Left renal cortex interstitium (tissue), 4 donors: ENCODE data around the gene MARCHF3. TPM values are rescaled to one million over a fixed set of nuclear protein-coding genes. Genes with fewer than 3 reads are reported as not detected.

Source experiments
- DNase-seq, 4 donors: peaks; one replicate each; pipeline ENCODE4 v3.0.0-alpha.2; 2013; ENCODE audit warnings: low read depth in 4 of 4, low spot score in 2 of 4, missing footprints in 1 of 4
- polyA plus RNA-seq, 4 donors: library from polyadenylated mRNA; unstranded; fragments of 120-200 nt; gene quantifications; one replicate each; pipeline ENCODE4 v1.2.1, GENCODE V29; 2013; ENCODE audit not compliant: insufficient read length in 4 of 4

Gene MARCHF3
- polyA plus RNA-seq, 4 donors: 7.1 to 8.3 (median 7.2) TPM

GRCh38 chr5:126988021-126988569 lies 42.3 kb downstream of the MARCHF3 start:
- DNase-seq: no peak

DNA sequence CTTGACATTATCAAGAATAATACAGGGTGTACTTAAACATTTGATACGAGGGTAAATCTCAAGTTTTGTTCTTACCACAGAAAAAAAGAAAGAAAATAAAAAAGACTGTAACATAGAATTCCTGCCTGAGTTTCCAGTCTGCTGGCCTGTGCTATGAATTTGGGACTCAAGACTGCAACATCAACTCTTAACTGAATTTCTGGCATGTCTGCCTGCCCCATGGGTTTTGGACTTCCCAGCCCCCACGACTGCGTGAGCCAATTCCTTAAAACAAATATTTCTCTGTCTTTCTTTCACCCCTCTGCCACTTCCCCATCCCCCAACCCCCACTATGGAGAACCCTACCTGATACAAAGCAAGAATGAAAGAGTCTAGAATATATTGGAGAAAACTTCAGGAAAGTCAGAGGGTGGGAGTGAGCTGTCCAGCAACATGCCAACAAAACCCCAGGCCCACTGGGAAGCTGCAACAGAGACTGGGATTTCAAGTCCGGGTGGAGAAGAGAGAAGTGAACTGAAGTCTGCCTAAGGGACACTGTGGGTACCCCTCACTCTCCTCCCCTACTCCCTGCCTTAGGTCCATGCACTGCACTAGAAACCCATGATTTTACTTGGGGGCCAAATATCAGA lies 43.0 kb downstream of the MARCHF3 start:
- no peak for DNase-seq

- DNase-seq: no peak
Measured at GRCh38 chr5:126984632-126985031, 45.7 kb downstream of the MARCHF3 start.

DNA sequence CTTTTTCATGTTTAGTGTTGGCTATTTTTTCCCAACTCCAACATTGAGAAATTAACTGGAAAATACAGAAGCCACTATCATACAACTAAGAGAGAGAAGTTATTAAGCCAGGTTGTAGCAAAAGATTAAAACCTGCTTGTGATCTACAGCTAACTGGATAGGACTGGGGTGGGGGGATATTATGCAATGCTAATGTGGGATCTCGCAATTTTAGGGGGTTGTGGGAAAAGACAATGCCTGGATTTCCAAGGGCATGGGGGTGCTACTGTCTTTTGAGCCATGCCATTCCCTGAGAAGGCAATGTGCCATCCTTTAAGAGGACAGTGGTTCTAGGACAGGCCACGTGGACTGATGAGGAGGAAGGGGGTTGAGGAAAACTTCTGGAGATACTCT lies 46.5 kb downstream of the MARCHF3 start:
- no peak for DNase-seq

GRCh38 chr5:126982926-126983873 lies 47.2 kb downstream of the MARCHF3 start:
- DNase-seq: no peak

DNA sequence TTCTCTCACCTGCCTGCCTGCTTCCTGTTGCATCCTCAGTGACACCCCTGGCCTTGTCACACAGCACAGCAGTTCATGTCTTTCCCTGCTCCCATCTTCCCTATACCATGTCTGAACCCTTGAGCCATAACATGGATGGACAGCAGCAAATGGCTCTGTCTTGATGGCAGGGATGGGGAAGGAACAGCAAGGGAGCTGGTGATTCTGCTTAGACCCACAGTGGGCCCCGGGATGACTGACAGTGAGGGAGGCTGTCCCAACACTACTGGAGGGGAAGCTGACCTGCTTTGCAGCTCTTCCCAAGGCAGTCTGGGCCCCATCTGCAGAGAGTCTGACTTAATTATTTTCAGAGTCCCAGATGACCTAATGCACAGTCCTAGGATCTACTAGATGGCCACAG lies 48.2 kb downstream of the MARCHF3 start:
- no peak for DNase-seq

DNA sequence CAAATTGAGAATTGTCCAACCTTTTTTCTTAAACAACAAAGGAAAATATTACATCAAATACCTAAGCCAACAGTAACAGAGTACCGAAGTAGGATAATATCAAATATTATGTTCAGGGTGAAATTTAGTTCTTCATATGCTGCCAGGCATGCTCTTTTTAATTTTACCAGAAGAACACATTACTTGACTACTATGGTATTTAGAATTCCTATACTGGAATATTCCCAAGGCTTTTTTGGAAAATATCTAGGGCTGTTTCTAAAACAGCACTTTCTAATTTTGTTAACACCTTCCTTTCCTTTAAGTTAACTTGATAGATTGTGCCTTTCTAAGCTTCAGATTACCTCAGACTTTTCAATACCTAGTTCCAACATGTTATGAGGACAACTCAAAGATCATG lies 48.7 kb downstream of the MARCHF3 start:
- DNase-seq: no peak

GRCh38 chr5:126981222-126981621 lies 49.1 kb downstream of the MARCHF3 start:
- DNase-seq: no peak

GRCh38 chr5:126978258-126978657 lies 52.1 kb downstream of the MARCHF3 start:
- no peak for DNase-seq

DNA sequence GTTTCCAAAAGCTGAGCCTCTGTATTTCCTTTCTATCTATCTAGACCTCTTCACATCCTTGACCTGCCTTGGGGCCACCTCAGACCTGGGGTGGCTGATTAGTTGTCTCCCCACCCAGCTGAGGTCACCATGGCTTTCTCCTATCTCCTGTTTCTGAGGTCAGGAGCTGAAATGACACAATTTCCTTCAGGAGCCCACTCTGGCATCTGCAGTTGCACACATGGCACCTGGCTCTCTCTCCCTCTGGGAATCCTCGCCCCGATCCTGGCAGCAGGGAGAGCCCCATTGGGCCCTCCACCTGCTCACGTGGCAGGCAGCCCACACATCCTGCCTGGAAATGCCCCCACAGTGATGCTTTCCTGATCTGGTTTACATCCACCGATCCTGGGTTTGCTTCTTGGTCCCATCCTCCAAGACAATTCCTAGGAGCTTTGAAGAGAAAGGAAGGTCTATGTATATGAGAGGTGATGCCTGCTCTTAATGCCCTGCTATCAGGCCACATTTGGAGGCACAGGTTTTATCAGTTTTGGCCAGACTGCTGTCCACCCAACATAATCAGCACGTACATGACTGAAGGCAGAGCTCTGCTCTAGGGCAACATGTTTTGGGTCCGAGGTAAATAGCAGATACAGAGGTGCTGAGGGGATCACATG lies 53.7 kb downstream of the MARCHF3 start:
- no peak for DNase-seq

DNA sequence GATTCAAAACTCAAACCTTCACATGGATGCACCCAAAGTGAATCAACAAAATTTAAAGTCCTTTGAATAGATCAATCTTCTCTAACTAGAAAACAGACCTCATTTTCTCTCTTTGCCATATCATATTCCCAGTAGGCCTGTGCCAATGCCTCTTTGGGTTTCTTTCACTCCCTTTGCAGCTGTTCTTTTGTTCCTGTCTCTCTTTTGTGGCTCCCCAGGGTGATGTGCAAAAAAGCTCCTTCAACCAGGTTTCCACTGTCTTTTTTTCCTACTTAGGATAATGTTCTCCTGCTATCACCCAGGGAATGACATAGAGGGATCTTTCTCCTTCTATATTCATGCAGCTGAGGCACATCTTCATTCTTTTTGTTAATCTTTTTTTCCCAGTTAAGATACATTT lies 54.6 kb downstream of the MARCHF3 start:
- DNase-seq: no peak

GRCh38 chr5:126973193-126973592 lies 57.2 kb downstream of the MARCHF3 start:
- DNase-seq: no peak

GRCh38 chr5:126972062-126972895 lies 58.1 kb downstream of the MARCHF3 start:
- DNase-seq: no peak

DNA sequence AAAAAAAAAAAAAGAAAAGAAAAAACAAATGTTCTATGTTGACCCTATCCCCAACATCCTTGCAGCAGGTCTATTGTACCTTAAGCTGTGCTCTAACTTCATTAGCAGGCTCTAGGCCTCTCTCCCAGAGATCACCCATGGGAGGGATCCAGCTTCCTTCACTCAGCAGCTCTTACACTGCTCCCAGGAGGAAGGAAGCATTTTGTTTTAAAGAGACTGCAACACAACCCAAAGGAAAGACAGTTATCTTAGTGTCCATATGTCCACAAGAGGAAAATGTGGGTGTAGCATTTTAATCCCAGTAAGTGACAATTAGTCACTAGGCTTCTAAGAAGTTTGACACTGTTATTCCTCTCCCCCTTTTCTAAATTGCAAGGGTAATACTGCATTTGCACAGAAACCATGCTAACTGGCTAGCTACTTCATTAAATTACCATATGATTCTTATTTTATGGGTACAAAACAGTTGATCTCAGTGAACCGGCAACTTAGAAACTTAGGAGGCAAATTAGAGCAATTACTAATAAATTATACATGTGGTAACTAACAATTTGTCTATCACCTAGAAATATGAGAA lies 58.8 kb downstream of the MARCHF3 start:
- DNase-seq: no peak

DNA sequence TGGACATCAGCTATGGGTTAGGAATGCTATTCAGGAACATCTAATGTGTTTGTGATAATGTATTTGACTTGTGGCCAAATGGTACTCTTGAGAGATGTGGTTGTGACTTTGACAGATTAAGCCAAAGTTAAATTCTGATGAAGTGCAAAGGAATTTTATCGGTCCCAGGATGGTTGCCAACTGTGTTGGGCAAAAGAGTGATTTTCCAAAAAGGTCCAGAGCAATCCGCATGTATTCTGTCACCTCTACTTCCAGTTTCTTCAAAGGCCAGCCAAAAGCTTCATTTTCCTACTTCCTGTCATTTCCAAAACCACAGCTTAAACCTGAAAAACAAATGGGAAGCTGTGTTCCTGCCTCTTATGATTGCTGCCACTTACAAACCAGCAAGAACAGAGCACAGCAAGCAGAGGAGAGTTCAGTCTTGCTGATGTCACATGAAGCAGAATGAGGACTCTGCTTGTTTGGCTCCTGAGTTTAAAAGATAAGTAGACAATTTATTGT lies 59.8 kb downstream of the MARCHF3 start:
- no peak for DNase-seq

GRCh38 chr5:126969548-126969947 lies 60.8 kb downstream of the MARCHF3 start:
- DNase-seq: no peak

DNA sequence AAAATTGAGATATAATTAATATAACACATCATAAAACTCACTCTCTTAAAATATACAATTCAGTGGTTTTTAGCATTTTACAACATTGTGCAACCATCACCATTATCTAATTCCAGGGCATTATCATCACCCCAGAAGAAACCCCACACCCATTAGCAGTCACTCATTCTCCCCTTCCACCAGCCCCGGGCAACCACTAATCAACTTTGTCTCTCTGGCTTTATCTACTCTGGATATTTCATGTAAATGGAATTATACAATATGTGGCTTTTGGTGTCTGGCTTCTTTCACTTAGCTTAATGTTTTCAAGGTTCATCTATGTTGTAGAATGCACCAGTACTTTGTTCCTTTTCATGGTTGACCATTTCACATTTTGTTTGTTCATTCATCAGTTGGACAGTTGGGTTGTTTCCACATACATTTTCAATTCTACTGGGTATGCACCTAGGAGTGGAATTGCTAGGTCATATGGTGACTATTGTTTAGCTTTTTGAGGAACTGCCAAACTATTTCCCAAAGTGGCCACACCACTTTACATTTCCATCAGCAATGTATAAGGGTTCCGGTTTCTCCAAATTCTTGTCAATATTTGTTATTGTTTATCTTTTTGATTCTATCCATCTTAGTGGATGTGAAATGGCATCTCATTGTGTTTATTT lies 62.4 kb downstream of the MARCHF3 start:
- no peak for DNase-seq

DNA sequence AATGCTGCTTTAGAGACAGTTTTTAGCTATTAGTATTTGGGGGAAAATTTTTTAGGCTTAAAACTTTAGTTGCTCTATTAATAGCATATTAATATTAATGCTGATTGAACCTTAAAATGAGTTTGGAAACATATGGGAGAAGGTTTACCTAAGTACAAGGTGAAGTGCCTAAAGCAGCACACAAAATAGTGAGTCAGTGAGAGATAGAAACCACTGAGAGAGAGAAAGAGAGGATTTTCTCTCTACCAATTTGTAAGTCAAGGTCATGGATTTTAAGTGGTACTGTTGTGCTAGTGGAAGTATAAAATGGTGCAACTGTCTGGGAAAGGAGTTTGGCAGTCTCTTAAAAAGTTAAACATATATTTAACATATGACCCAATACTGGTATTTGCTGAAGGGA lies 64.9 kb downstream of the MARCHF3 start:
- no peak for DNase-seq

- no peak for DNase-seq
Measured at GRCh38 chr5:126965061-126965475, 65.3 kb downstream of the MARCHF3 start.
